Measurements from ENCODE around the gene KBTBD13. TPM values are rescaled to one million over a fixed set of nuclear protein-coding genes. Genes with fewer than 3 reads are reported as not detected.
"Not testable (repeated sequence)": the region's sequence is repeated elsewhere in the genome, so short reads cannot be mapped to it uniquely, and the experiment has no call there.

The KBTBD13 gene
- total RNA-seq (2014; rRNA removed; shearing (Covaris generic)): 0.37 TPM in 1 of 2 replicates, not detected in the other

DNA sequence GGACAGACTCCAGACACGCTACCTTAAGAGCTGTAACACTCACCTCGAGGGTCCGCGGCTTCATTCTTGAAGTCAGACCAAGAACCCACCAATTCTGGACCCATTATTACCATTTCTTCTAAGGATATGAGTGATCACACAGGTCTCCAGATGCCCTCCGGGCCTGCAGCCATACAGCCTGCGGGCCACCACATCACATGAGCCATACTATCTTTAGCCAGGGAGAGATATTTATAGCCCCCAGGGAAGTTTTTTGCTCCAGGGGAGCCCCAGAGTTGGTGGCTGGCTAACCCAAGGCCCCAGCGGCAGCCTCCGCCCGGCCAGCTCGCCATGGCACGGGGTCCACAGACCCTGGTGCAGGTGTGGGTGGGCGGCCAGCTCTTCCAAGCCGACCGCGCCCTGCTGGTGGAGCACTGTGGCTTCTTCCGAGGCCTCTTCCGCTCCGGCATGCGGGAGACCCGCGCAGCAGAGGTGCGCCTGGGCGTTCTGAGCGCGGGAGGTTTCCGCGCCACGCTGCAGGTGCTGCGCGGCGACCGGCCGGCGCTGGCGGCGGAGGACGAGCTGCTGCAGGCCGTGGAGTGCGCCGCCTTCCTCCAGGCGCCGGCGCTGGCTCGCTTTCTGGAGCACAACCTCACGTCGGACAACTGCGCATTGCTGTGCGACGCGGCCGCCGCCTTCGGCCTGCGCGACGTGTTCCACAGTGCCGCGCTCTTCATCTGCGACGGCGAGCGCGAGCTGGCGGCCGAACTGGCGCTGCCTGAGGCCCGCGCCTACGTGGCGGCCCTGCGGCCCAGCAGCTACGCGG lies at the start of gene KBTBD13:
KBTBD13 (plus strand) TSS at position 261 of the 805 bp plus-strand sequence; CDS start at position 331, 70 bp downstream.
- in situ Hi-C loops (cut with HindIII; ENCODE audit: low sequenced_read_pairs): no loop called here
- no peak for DNase-seq (ENCODE audit: low spot score)

- no peak for DNase-seq (ENCODE audit: low spot score)
- in situ Hi-C loops (cut with HindIII; ENCODE audit: low sequenced_read_pairs): no loop called here
Measured at GRCh38 chr15:65026756-65027155, 49.8 kb upstream of the KBTBD13 start.

DNA sequence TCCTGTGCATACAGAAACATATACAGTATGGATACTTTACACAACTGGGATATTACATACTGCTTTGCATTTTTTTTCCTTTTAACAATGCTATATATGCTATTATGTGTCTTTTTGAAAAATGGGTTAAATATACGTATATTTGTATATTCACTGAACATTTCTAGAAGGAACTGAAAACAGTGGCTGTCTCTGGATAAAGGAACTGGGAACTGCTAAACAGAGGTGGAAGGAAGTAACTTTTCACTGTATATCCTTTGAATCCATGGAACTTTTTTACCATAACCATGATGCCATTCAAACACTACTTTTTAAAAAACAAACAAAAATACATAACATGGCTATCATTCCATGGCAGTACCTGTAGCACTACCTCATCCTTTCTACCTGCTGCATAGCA lies 49.0 kb upstream of the KBTBD13 start:
- in situ Hi-C loops (cut with HindIII; ENCODE audit: low sequenced_read_pairs): no loop called here
- no peak for DNase-seq (ENCODE audit: low spot score)

DNA sequence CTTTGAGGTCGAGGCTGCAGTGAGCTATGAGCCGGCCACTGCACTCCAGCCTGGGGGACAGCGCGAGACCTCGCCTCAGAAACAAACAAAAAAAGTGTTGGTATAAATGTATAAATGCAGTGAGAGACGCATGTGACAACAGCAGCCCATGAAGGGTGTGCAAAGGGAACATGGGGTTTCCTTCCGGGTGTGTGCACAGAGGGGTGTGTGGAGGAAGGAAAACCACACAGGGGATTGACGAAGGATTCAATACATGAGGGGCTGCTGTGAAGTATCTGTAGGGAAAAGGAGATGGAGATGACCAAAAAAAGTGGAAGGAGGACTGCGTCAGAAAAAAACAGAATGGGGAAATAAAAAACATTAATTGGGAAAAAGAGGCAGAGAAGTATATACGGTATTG lies 48.2 kb upstream of the KBTBD13 start:
- in situ Hi-C loops (cut with HindIII; ENCODE audit: low sequenced_read_pairs): no loop called here
- peak; percentile 8 for DNase-seq (ENCODE audit: low spot score)

DNA sequence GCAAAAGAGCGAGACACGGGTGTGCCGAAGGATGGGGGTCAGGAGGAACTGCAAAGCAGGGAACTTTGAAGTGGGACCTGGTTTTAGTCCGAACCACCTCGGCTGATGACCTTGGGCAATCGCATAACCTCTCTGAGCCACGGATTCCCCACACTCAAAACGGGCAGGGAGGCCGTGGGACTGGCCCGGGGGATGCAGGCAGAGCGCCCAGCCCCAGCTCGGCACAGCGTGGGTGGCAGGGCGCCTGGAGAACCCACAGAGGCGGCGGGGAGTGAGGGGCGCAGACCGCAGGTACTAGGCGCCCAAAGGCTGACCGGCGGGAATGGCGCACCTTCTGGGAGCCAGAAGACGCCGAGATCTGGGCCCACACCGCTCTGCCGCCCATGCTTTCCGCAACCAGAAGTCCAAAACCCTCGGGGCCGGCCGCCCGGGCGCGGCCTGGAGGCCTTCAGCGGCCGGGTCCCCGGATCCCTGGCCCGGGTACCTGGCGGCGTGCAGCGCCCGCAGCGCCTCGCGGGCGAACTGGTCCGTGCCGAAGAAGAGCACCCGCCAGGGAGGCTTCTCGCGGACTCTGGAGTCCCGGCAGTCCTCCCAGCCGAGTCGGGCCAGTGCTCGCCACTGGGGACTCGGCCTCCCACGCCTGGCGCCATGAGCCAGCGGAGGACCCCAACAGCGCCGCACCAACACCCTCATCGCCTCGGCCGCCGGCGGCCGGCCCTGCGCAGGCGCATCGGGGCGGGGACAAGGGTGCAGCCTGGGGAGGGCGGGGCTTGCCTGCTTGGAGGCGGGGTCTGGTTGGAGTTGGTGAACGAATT lies 47.4 kb upstream of the KBTBD13 start, which contains the start of gene MTFMT:
MTFMT (minus strand) TSS at position 719 of the 815 bp plus-strand sequence; CDS start at position 693, 26 bp downstream.
- peak; percentile 88 for DNase-seq (ENCODE audit: low spot score)
- in situ Hi-C loops (cut with HindIII; ENCODE audit: low sequenced_read_pairs): no loop called here

DNA sequence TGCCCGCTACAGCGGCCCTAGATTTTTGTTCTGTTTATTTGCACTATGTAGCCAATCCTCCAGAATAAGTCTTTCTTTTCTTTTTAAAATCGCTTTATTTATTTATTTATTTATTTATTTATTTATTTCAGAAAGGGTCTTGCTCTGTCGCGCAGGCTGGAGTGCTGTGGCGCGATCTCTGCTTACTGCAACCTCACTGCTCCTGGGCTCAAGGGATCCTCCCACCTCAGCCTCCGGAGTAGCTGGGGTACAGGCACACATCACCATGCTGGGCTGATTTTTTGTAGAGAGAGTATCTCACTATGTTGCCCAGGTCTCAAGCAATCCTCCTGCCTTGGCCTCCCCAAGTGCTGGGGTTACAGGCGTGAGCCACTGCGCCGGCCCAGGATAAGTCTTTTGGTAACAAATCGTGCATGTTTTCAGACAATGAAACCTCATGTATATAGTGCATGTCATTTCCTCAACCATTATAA lies 46.8 kb upstream of the KBTBD13 start:
- in situ Hi-C loops (cut with HindIII; ENCODE audit: low sequenced_read_pairs): no loop called here
- no peak for DNase-seq (ENCODE audit: low spot score)

DNA sequence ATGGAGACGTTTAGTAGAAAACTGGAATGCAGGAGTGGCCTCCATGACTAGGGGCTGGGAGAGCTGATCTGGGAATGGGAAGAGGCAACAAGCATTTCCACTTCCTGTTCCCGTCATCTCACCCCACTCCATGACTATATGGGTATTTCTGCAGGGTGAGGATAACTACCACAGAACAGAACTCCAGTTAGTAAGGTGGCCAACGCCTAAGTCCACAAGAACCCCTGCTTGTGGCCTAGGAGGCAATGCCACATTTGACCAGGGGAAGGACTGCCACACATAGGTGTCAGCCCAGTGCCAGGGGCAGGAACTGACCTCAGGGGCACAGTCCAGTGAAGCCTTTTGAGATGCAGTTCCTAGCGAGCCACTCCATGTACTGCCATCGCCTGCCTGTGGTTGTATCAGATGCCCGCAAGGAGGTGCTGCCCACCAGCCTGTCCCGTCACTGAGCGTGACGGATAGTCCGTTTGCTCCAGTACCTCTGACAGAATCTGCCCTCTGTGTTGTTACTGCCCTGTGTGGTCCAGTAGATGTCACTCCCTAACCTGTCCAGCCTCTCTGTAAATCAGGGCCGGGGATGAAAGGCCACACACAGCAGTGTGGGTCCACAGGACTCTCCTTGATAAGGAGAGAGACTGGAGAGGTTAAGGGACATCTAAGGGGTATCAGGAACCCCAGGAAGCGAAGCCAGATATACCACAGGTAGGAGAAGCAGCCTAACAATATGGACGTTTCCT lies 43.6 kb upstream of the KBTBD13 start:
- in situ Hi-C loops (cut with HindIII; ENCODE audit: low sequenced_read_pairs): no loop called here

DNA sequence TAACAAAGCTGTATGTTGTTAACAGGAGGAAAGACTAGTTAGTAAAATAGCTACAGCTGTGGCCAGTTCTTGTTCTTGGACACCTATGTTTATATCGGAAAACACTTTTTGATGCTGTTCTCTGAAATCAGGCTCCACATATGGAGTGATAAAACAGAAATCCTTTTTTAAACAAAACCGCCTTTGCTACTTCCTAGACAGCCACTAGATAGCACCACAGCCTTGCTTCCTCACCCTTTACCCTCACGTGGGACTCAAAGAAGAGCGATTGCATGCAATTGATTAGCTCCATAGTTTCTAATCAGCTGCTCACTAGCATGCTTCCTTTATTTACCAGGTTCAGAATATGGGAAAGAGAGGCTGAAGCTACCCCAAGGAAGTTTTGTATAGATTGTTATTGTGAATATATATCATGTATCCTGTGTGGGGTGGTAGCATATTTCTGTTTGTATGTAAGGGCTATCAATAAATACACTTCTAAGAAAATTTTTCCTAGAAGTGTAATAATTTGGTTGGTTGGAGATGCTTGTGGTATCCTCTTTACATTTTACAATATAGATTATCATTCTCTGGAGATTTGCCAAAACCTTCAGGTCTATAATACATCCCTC lies 42.8 kb upstream of the KBTBD13 start:
- peak; percentile 45 for DNase-seq (ENCODE audit: low spot score)
- in situ Hi-C loops (cut with HindIII; ENCODE audit: low sequenced_read_pairs): no loop called here

More for the DNA sequence above, 43.6 kb upstream of the KBTBD13 start:
- peak; percentile 75 for DNase-seq (ENCODE audit: low spot score)

GRCh38 chr15:65034719-65035118 lies 41.8 kb upstream of the KBTBD13 start:
- no peak for DNase-seq (ENCODE audit: low spot score)
- in situ Hi-C loops (cut with HindIII; ENCODE audit: low sequenced_read_pairs): no loop called here

DNA sequence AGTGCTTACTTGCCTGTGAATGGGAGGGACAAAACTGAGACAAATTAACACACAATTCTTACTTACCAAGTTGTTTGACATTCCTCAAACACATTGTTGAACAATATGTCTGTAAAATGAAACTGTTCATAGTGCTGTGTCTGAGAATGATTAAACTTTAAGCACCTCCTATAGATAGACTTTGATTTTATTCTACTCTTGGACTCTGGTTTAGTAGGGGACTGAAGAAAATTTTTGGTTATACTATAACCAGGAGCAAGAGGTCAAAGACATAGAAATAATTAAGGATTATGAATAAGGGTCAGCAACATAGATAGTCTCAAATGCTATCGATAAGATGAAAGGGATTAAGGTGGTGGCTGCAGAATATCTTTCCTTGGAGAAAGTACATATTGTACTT lies 39.2 kb upstream of the KBTBD13 start:
- DNase-seq (ENCODE audit: low spot score): no peak
- in situ Hi-C loops (cut with HindIII; ENCODE audit: low sequenced_read_pairs): no loop called here

DNA sequence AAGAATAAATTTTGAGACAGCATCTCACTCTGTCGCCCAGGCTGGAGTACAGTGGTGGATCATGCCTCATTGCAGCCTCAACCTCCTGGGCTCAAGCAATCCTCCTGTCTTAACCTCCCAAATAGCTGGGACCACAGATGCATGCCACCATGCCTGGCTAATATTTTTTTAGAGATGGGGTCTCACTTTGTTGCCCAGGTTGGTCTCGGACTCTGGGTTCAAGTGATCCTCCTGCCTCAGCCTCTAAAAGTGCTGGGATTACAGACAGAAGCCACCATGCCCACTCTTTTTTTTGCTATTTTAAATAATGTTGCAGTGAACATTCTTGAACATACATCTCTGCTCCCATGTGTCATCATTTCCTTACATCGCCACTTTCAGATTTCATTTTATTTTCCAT lies 38.1 kb upstream of the KBTBD13 start:
- in situ Hi-C loops (cut with HindIII; ENCODE audit: low sequenced_read_pairs): no loop called here
- no peak for DNase-seq (ENCODE audit: low spot score)

- in situ Hi-C loops (cut with HindIII; ENCODE audit: low sequenced_read_pairs): no loop called here
- no peak for DNase-seq (ENCODE audit: low spot score)
Measured at GRCh38 chr15:65038836-65039235, 37.7 kb upstream of the KBTBD13 start.

GRCh38 chr15:65040461-65040860 lies 36.1 kb upstream of the KBTBD13 start:
- no peak for DNase-seq (ENCODE audit: low spot score)
- in situ Hi-C loops (cut with HindIII; ENCODE audit: low sequenced_read_pairs): no loop called here

DNA sequence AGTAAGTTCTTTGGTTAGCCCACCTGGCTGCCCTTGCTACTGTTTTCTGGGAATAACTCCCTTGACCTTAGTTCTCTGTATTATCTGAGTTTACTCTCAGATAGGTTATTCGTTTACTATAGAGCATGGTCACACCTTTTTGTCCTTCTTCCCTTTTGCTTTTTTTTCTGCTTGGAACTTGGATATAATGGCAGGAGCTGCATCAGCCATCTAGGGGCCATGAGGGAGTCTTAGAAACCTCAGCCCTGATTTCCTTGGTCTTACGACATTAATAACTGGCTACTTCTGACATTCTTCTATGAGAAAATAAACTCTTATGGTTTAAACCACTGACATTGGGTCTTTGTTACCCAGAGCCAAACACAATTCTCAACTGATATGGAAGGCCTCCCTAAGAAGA lies 34.8 kb upstream of the KBTBD13 start:
- no peak for DNase-seq (ENCODE audit: low spot score)
- in situ Hi-C loops (cut with HindIII; ENCODE audit: low sequenced_read_pairs): no loop called here

GRCh38 chr15:65042776-65043327 lies 33.7 kb upstream of the KBTBD13 start:
- no peak for DNase-seq (ENCODE audit: low spot score)
- in situ Hi-C loops (cut with HindIII; ENCODE audit: low sequenced_read_pairs): no loop called here

DNA sequence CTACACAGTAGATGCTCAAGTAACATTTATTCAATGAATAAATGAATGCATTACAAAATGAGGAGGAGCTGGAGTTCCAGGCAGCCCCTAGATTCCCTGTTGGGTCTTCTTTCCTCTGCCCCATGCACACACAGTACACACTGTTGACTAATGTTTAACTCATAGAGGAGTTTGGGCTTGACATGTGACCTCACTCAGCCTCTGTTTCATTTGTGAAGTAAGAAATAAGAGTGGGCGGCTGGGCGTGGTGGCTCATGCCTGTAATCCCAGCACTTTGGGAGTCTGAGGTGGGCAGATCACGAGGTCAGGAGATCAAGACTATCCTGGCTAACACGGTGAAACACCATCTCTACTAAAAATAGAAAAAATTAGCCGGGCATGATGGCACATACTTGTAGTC lies 32.3 kb upstream of the KBTBD13 start:
- DNase-seq (ENCODE audit: low spot score); in situ Hi-C loops (cut with HindIII; ENCODE audit: low sequenced_read_pairs): not testable (repeated sequence)

- in situ Hi-C loops (cut with HindIII; ENCODE audit: low sequenced_read_pairs): no loop called here
- no peak for DNase-seq (ENCODE audit: low spot score)
Measured at GRCh38 chr15:65044724-65045481, 31.6 kb upstream of the KBTBD13 start, which contains the start of gene SLC51B. TSS of gene SLC51B (plus strand) at chr15:65045387. CDS start at chr15:65050005, 4,618 bp downstream.

- in situ Hi-C loops (cut with HindIII; ENCODE audit: low sequenced_read_pairs): no loop called here
- no peak for DNase-seq (ENCODE audit: low spot score)
Measured at GRCh38 chr15:65048241-65048640, 28.3 kb upstream of the KBTBD13 start.

Data from G401 (cell line).